Hepatocyte (in vitro differentiated cells): Measurements from ENCODE around the gene PGM2L1. TPM values are rescaled to one million over a fixed set of nuclear protein-coding genes. Genes with fewer than 3 reads are reported as not detected.

ENCODE experiments used
- DNase-seq: peaks from one replicate; pipeline ENCODE4 v3.0.0-alpha.2; 2016; ENCODE audit warnings: low spot score
- H2AFZ ChIP-seq: fragments of 200-600 bp; sonication (generic); 2 replicates; pipeline ENCODE4 v1.6.0; 2016; ENCODE audit warnings: antibody characterized with exemption, mild to moderate bottlenecking
- H3K27ac ChIP-seq: fragments of 200-600 bp; sonication (generic); 2 replicates; pipeline ENCODE4 v1.5.1; 2016; ENCODE audit warnings: mild to moderate bottlenecking
- H3K27me3 ChIP-seq: fragments of 200-600 bp; sonication (generic); 2 replicates; pipeline ENCODE4 v1.6.1; 2016
- H3K36me3 ChIP-seq: fragments of 200-600 bp; sonication (generic); replicated peaks from 2 replicates; pipeline ENCODE4 v1.5.1; 2016; ENCODE audit warnings: low read depth; ENCODE audit not compliant: insufficient read depth
- H3K4me1 ChIP-seq: fragments of 200-600 bp; sonication (generic); 2 replicates; pipeline ENCODE4 v1.5.1; 2016; ENCODE audit warnings: mild to moderate bottlenecking, moderate library complexity; ENCODE audit not compliant: insufficient read depth
- H3K4me2 ChIP-seq: fragments of 200-600 bp; sonication (generic); 2 replicates; pipeline ENCODE4 v1.6.0; 2016
- H3K4me3 ChIP-seq: fragments of 200-600 bp; sonication (generic); 2 replicates; pipeline ENCODE4 v1.5.1; 2016; ENCODE audit warnings: mild to moderate bottlenecking
- H3K79me2 ChIP-seq: fragments of 200-600 bp; sonication (generic); 2 replicates; pipeline ENCODE4 v1.6.0; 2017; ENCODE audit warnings: mild to moderate bottlenecking
- H3K9me2 ChIP-seq: fragments of 200-600 bp; sonication (generic); replicated peaks from 2 replicates; pipeline ENCODE4 v1.6.0; 2017; ENCODE audit warnings: mild to moderate bottlenecking; ENCODE audit not compliant: insufficient read depth
- H3K9me3 ChIP-seq: fragments of 200-600 bp; sonication (generic); 2 replicates; pipeline ENCODE4 v1.5.1; 2016; ENCODE audit warnings: low read depth, mild to moderate bottlenecking
- H4K20me1 ChIP-seq: fragments of 200-600 bp; sonication (generic); 2 replicates; pipeline ENCODE4 v1.6.0; 2016; ENCODE audit warnings: mild to moderate bottlenecking; ENCODE audit not compliant: insufficient read depth, poor library complexity, severe bottlenecking
- EZH2 ChIP-seq: fragments of 200-600 bp; sonication (generic); IDR thresholded peaks from 2 replicates; pipeline ENCODE4 v1.6.1; 2016; ENCODE audit warnings: antibody characterized with exemption, mild to moderate bottlenecking, borderline replicate concordance
- EZH2phosphoT487 ChIP-seq: fragments of 200-600 bp; sonication (generic); IDR thresholded peaks from one replicate; pipeline ENCODE4 v1.6.1; 2018; ENCODE audit warnings: antibody characterized with exemption, mild to moderate bottlenecking, low read depth, moderate library complexity; ENCODE audit not compliant: unreplicated experiment, severe bottlenecking
- WGBS: methylation state at CpG from one replicate; pipeline ENCODE4 v1.1.6; 2016; ENCODE audit warnings: low lambda C conversion rate; ENCODE audit errors: missing lambda C conversion rate; 5-methylcytosine and 5-hydroxymethylcytosine counted together
- polyA plus RNA-seq: library from polyadenylated mRNA; unstranded; fragments of >200 nt; fragmentation: Nextera tagmentation; extraction: Ambion mirVana; gene quantifications from 2 replicates; pipeline ENCODE4 v1.2.1, GENCODE V29; 2016
- total RNA-seq: library from RNA; depleted of rRNA; stranded (reverse); fragments of >200 nt; gene quantifications from 2 replicates; pipeline ENCODE4 v1.2.3, GENCODE V29; 2014
- TF ChIP-seq, protein P1 (sequence below): fragments of 200-600 bp; sonication (generic); IDR thresholded peaks from 2 replicates; pipeline ENCODE4 v1.5.1; 2016; ENCODE audit warnings: antibody characterized with exemption, mild to moderate bottlenecking; ENCODE audit not compliant: poor library complexity

PGM2L1 gene
- total and polyA plus RNA-seq, 2 experiments from 2014 or later, result 6.7 to 10.0 TPM

DNA sequence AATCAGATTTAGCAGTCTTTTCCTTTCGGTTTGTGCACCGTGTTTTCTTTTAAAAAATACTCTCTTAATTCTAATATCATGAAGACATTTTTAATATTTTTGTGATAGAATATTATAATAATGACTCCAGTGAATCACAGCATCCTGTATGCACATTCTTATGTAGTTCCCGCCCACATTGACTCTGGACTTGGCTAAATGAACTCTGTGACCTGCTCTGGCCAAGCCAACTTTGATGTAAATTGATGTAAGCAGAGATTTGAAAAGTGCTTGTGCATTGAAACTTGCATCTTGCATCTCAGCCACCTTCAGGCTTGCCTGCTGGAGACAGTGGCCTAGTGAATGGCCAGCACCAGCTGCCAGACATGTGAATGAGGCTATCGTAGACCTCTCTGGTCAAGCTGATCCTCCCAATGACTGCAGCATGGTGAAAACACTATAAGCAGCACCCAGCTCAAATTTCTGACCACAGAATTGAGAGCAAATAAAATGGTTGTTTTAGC, 29.2 kb upstream of the PGM2L1 start:
- Histone ChIP-seq H3K9me2 (no peaks in the 10 kb centered on the region), H3K4me1 (no peaks in the 10 kb centered on the region), H4K20me1 (no peaks in the 10 kb centered on the region), H3K9me3 (no peaks in the 10 kb centered on the region), H3K27ac (no peak overlapping the region), H2AFZ (no peak overlapping the region), H3K36me3 (no peaks in the 10 kb centered on the region), H3K4me3 (no peak overlapping the region), H3K79me2 (no peaks in the 10 kb centered on the region), H3K4me2 (no peak overlapping the region), H3K27me3 (no peaks in the 10 kb centered on the region)
- TF ChIP-seq EZH2phosphoT487 (no peak), EZH2 (no peak)
- TF ChIP-seq, protein P1, sequence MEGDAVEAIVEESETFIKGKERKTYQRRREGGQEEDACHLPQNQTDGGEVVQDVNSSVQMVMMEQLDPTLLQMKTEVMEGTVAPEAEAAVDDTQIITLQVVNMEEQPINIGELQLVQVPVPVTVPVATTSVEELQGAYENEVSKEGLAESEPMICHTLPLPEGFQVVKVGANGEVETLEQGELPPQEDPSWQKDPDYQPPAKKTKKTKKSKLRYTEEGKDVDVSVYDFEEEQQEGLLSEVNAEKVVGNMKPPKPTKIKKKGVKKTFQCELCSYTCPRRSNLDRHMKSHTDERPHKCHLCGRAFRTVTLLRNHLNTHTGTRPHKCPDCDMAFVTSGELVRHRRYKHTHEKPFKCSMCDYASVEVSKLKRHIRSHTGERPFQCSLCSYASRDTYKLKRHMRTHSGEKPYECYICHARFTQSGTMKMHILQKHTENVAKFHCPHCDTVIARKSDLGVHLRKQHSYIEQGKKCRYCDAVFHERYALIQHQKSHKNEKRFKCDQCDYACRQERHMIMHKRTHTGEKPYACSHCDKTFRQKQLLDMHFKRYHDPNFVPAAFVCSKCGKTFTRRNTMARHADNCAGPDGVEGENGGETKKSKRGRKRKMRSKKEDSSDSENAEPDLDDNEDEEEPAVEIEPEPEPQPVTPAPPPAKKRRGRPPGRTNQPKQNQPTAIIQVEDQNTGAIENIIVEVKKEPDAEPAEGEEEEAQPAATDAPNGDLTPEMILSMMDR, result no peak
- 95% methylated on average over 4 of the region's 4 CpGs for WGBS
- no peak for DNase-seq

DNA sequence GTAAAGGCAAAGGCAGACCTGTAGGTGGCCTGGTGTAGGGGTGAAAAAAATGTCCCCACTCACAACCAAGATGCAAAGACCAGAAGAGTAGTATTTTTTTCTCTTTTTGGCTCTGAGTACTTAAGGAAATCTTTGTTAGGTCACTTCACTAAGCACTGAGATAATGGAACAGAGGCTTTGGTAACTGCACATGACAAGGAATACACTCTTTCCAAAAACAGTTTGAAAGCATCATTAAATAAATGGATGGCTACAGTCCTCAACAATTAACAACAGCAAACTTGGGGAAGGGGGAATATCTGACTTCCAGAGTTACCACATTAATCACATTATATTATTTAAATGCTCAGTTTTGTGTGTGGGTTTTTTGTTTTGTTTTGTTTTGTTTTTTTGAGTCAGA, 26.9 kb upstream of the PGM2L1 start:
- Histone ChIP-seq H3K9me3 (no peaks in the 10 kb centered on the region), H3K27me3 (no peaks in the 10 kb centered on the region), H3K4me3 (no peak overlapping the region), H3K79me2 (no peaks in the 10 kb centered on the region), H3K9me2 (no peaks in the 10 kb centered on the region), H2AFZ (no peak overlapping the region), H3K4me2 (no peak overlapping the region), H3K27ac (no peak overlapping the region), H3K36me3 (no peaks in the 10 kb centered on the region), H4K20me1 (no peaks in the 10 kb centered on the region), H3K4me1 (no peaks in the 10 kb centered on the region)
- no peak for TF ChIP-seq EZH2phosphoT487
- TF ChIP-seq, protein P1, result no peak
- no peak for TF ChIP-seq EZH2
- DNase-seq, result no peak

DNA sequence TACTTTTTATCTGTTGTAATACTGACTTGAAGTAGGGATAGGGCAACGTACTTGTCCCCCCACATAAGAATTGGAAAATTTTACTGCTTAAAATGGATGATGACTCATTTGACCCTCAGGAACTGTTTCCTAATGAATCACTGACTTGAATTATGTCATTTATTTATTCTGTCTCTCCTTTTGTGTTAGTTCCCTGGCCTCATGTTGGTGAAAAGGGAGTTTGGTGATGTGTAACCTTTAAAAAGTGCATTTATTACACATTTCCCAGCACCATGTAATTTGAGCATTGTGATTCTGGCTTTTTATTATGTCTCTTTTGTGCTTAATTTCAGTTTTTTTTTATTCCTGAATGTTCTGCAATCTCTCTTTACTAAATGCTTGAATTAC, 20.3 kb upstream of the PGM2L1 start:
- Histone ChIP-seq H3K27me3 (no peaks in the 10 kb centered on the region), H3K4me2 (no peak overlapping the region), H3K27ac (peak overlapping the region; percentile 15), H3K9me2 (no peaks in the 10 kb centered on the region), H3K79me2 (no peaks in the 10 kb centered on the region), H3K9me3 (no peaks in the 10 kb centered on the region), H4K20me1 (no peaks in the 10 kb centered on the region), H3K4me3 (no peak overlapping the region), H2AFZ (no peak overlapping the region), H3K36me3 (no peaks in the 10 kb centered on the region), H3K4me1 (peaks cover 10% of the 10 kb centered on the region)
- WGBS, result 40% methylated on average over 1 of the region's 1 CpG
- DNase-seq, result peak; percentile 19
- TF ChIP-seq, protein P1, result no peak
- TF ChIP-seq EZH2 (no peak), EZH2phosphoT487 (no peak)
